ENCODE results near the gene UBE2E2.

UBE2E2 gene

GRCh38 chr3:23232016-23232415 is 28.9 kb downstream of the UBE2E2 start:
- H3K36me3 ChIP-seq: no peaks in the 10 kb centered on the region
- H3K4me1 ChIP-seq (ENCODE audit: control insufficient read depth in 1 of 2, insufficient read depth in 1 of 2, low read depth in 1 of 2, low read length in 1 of 2): no peaks in the 10 kb centered on the region
- H3K27me3 ChIP-seq: no peaks in the 10 kb centered on the region
- TF ChIP-seq, protein P1, sequence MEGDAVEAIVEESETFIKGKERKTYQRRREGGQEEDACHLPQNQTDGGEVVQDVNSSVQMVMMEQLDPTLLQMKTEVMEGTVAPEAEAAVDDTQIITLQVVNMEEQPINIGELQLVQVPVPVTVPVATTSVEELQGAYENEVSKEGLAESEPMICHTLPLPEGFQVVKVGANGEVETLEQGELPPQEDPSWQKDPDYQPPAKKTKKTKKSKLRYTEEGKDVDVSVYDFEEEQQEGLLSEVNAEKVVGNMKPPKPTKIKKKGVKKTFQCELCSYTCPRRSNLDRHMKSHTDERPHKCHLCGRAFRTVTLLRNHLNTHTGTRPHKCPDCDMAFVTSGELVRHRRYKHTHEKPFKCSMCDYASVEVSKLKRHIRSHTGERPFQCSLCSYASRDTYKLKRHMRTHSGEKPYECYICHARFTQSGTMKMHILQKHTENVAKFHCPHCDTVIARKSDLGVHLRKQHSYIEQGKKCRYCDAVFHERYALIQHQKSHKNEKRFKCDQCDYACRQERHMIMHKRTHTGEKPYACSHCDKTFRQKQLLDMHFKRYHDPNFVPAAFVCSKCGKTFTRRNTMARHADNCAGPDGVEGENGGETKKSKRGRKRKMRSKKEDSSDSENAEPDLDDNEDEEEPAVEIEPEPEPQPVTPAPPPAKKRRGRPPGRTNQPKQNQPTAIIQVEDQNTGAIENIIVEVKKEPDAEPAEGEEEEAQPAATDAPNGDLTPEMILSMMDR (IDR thresholded peaks at IDR 0.05): no peak
- no peak overlapping the region for H3K27ac ChIP-seq
- no peaks in the 10 kb centered on the region for H3K9me3 ChIP-seq
- no peak overlapping the region for H3K4me3 ChIP-seq (ENCODE audit: low read depth in 1 of 2, low read length in 1 of 2)

- Histone ChIP-seq H3K36me3 (no peaks in the 10 kb centered on the region), H3K27ac (no peak overlapping the region), H3K4me3 (ENCODE audit: low read depth in 1 of 2, low read length in 1 of 2) (no peak overlapping the region), H3K9me3 (no peaks in the 10 kb centered on the region), H3K4me1 (ENCODE audit: control insufficient read depth in 1 of 2, insufficient read depth in 1 of 2, low read depth in 1 of 2, low read length in 1 of 2) (peaks cover 0 to 3% of the 10 kb centered on the region in 2 experiments), H3K27me3 (no peaks in the 10 kb centered on the region)
- TF ChIP-seq, protein P1 (IDR thresholded peaks at IDR 0.05): no peak
Measured at GRCh38 chr3:23232854-23233253, 29.7 kb downstream of the UBE2E2 start.

GRCh38 chr3:23235264-23235663 is 32.1 kb downstream of the UBE2E2 start:
- no peaks in the 10 kb centered on the region for H3K36me3 ChIP-seq
- TF ChIP-seq, protein P1 (IDR thresholded peaks at IDR 0.05): no peak
- no peaks in the 10 kb centered on the region for H3K9me3 ChIP-seq

DNA sequence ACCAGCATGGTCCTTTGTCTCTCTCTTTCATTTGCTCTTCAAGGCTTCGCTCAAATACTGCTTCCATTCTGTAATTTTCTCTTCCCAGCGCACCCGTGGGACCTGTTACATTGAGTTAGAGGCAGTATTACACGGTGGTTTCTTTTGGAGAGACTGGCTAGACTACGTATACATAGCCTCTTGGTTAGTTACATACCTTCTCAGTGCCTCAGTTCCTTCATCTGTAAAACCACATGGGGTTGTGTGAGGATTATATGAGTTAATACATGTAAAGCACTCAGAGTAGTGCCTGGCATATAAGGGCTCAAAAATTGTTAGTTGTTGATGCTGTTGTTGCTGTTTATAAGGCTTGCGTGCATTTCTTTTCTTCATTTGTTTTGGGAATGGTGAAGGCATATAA is 33.8 kb downstream of the UBE2E2 start:
- no peaks in the 10 kb centered on the region for H3K27me3 ChIP-seq
- H3K9me3 ChIP-seq: no peaks in the 10 kb centered on the region
- H3K4me3 ChIP-seq (ENCODE audit: low read depth in 1 of 2, low read length in 1 of 2): no peak overlapping the region
- TF ChIP-seq, protein P1 (IDR thresholded peaks at IDR 0.05): no peak
- no peak overlapping the region for H3K27ac ChIP-seq
- H3K4me1 ChIP-seq (ENCODE audit: control insufficient read depth in 1 of 2, insufficient read depth in 1 of 2, low read depth in 1 of 2, low read length in 1 of 2): peaks cover 31% of the 10 kb centered on the region in 2 experiments
- no peaks in the 10 kb centered on the region for H3K36me3 ChIP-seq

More at GRCh38 chr3:23235264-23235663, 32.1 kb downstream of the UBE2E2 start:
- Histone ChIP-seq H3K27me3 (no peaks in the 10 kb centered on the region), H3K4me3 (ENCODE audit: low read depth in 1 of 2, low read length in 1 of 2) (no peak overlapping the region), H3K27ac (no peak overlapping the region), H3K4me1 (ENCODE audit: control insufficient read depth in 1 of 2, insufficient read depth in 1 of 2, low read depth in 1 of 2, low read length in 1 of 2) (peaks cover 21 to 27% of the 10 kb centered on the region in 2 experiments)

- Histone ChIP-seq H3K4me3 (ENCODE audit: low read depth in 1 of 2, low read length in 1 of 2) (no peak overlapping the region), H3K4me1 (ENCODE audit: control insufficient read depth in 1 of 2, insufficient read depth in 1 of 2, low read depth in 1 of 2, low read length in 1 of 2) (peaks cover 31% of the 10 kb centered on the region in 2 experiments), H3K9me3 (no peaks in the 10 kb centered on the region), H3K36me3 (no peaks in the 10 kb centered on the region), H3K27ac (no peak overlapping the region), H3K27me3 (no peaks in the 10 kb centered on the region)
- TF ChIP-seq, protein P1 (IDR thresholded peaks at IDR 0.05): no peak
Measured at GRCh38 chr3:23238156-23238555, 35.0 kb downstream of the UBE2E2 start.

- no peaks in the 10 kb centered on the region for H3K9me3 ChIP-seq
- no peaks in the 10 kb centered on the region for H3K36me3 ChIP-seq
- no peak overlapping the region for H3K27ac ChIP-seq
- TF ChIP-seq, protein P1 (IDR thresholded peaks at IDR 0.05): no peak
- no peaks in the 10 kb centered on the region for H3K27me3 ChIP-seq
- H3K4me3 ChIP-seq (ENCODE audit: low read depth in 1 of 2, low read length in 1 of 2): no peak overlapping the region
- peaks cover 31% of the 10 kb centered on the region in 2 experiments for H3K4me1 ChIP-seq (ENCODE audit: control insufficient read depth in 1 of 2, insufficient read depth in 1 of 2, low read depth in 1 of 2, low read length in 1 of 2)
Measured at GRCh38 chr3:23238578-23238977, 35.5 kb downstream of the UBE2E2 start.

Measured in neutrophil (primary cell).